D341Med (cell line): ENCODE measurements around the gene HOXA11.

Source experiments
- DNase-seq: peaks from one replicate; pipeline ENCODE4 v3.0.0; 2012; ENCODE audit warnings: low spot score

The HOXA11 gene

DNA sequence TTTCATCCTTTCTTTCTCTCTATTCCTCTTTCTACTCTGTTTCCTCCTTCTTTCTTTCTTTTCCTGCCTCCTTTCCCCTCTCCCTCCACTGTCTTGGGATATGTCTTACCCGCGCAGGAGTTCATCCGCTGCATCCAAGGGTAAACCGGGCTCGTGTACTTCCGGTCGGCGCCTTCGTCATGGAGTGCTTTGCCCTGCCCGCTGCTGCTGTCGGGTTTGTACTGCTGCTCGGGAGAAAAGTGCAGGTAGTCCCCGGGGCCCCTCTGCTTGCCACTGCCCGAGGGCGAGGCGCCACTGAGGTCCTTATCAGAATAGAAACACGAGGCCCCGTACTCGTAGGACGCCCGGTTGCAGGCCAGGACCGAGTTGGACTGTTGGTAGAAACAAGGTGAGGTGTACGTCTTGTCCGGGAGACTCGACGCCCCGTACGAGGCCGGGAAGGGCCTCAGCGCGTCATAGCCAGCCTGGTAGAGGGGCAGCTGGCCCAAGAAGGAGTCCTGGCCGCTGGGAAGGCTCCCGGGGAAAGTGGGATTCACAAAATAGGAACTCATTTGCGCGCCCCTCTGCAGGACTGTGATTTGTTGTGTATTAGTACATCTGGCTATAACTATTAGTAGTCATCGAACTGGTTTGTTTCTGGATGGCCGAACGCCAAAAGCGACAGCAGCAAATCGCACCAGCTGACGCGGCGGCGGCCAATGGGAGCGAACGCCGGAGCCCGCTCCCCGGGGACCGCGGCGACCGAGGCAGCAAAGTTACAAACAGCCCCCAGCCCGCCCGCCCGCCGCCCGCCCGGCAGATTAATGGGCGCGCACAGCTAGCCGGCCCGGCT is 37.6 kb downstream of the HOXA11 start, which contains the start of gene HOXA6:
TSS of gene HOXA6 (minus strand) at position 576 of the 832 bp plus-strand sequence. CDS start at position 551, 25 bp downstream.
- peak; percentile 37 for DNase-seq

- no peak for DNase-seq
These were observed 38.4 kb downstream of the HOXA11 start for GRCh38 chr7:27146491-27147198.

DNA sequence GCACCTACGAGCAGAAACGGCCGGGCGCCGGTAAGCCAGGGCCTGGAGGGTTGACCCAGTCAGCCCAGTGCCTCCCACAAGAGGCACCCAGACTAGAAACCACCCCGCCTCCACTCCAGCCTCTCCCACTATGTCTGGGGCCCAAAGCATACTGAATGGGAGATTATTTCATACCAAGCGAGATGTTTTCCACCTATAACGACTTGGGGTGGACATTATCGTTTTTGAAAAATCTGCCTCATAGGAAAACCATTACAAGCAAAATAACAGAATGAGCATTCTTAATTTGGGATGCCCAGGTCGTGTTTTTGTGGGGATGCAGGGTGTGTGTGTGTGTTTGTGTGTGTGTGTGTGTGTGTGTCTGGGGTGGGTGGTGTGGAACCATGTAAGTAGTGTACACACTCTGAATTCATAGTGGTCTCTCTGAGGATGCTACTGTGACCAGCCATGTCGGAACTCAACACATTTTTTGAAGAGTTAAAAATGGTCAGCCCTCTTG is 39.1 kb downstream of the HOXA11 start:
- no peak for DNase-seq

DNA sequence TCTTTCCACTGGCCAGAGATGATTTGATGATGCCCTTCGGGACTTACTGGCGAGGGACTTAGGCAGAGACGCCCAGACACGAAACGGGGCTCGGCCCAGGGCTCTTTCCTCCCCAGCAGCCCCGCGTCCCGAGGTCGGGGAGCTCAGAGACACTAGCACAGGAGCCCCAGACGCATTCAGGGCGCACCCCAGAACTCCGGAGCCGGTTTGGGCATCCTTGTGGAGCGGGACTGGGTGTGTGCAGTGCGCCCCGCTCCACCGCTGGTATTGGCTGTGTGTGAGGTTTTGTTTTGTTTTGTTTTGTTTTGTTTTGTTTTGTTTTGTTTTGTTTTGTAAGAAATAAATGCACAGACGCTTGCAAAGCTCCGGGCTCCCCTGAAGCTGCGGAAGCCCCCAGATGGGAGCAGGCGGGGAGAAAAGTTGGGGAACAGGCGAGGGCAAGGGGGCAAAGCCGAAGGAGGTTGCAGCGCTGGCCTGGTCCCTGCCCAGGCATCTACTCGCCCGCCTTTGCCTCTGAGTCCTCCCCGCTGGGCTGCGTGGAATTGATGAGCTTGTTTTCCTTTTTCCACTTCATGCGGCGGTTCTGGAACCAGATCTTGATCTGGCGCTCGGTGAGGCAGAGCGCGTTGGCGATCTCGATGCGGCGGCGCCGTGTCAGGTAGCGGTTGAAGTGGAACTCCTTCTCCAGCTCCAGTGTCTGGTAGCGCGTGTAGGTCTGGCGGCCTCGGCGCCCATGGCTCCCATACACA is 39.7 kb downstream of the HOXA11 start:
- DNase-seq, result no peak

- DNase-seq, result no peak
These were observed 40.3 kb downstream of the HOXA11 start for GRCh38 chr7:27144781-27145164.

GRCh38 chr7:27143950-27144780 is 40.9 kb downstream of the HOXA11 start:
- no peak for DNase-seq

DNA sequence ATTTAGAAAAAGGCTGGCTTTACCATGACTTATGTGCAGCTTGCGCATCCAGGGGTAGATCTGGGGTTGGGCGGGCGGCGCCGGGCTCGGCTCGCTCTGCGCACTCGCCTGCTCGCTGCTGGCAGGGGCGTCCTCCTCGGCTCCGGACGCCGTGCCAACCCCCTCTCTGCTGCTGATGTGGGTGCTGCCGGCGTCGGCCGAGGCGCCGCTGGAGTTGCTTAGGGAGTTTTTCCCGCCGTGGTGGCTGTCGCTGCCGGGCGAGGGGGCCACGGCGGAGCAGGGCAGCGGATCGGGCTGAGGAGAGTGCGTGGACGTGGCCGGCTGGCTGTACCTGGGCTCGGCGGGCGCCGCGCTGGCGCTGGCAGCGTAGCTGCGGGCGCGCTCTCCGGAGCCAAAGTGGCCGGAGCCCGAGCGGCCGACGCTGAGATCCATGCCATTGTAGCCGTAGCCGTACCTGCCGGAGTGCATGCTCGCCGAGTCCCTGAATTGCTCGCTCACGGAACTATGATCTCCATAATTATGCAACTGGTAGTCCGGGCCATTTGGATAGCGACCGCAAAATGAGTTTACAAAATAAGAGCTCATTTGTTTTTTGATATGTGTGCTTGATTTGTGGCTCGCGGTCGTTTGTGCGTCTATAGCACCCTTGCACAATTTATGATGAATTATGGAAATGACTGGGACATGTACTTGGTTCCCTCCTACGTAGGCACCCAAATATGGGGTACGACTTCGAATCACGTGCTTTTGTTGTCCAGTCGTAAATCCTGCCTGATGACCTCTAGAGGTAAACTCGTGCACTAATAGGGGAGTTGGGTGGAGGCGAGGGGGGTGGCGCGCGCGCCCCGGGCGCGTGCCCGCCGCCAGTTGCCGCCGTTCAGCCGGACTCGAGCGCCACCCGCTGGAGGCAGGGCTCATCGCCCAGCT is 41.7 kb downstream of the HOXA11 start, which contains the start of gene HOXA5:
TSS of gene HOXA5 (minus strand) at position 659 of the 927 bp plus-strand sequence. CDS start at position 585, 74 bp downstream.
- DNase-seq, result peak; percentile 85

DNA sequence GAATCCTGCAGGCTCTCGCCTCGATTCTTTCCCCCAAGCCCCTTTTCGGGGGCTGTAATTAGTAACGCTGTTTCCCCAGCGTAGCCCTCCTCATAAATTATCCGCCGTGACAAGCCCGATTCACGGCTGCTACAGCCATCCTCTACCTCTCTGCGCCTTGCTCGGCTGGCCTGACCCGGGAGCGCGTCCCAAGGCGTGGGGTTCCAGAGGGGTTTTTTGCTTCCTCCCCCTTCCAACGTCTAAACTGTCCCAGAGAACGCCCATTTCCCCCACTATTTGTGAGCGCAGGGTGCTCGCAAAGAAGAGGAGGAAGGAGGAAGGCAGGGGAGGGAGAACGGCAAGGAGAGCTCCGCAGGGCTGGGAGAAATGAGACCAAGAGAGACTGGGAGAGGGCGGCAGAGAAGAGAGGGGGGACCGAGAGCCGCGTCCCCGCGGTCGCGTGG is 42.4 kb downstream of the HOXA11 start:
- DNase-seq, result no peak

- DNase-seq, result no peak
These were observed 43.0 kb downstream of the HOXA11 start for GRCh38 chr7:27141923-27142579.

- DNase-seq, result no peak
These were observed 43.7 kb downstream of the HOXA11 start for GRCh38 chr7:27141137-27141922.

DNA sequence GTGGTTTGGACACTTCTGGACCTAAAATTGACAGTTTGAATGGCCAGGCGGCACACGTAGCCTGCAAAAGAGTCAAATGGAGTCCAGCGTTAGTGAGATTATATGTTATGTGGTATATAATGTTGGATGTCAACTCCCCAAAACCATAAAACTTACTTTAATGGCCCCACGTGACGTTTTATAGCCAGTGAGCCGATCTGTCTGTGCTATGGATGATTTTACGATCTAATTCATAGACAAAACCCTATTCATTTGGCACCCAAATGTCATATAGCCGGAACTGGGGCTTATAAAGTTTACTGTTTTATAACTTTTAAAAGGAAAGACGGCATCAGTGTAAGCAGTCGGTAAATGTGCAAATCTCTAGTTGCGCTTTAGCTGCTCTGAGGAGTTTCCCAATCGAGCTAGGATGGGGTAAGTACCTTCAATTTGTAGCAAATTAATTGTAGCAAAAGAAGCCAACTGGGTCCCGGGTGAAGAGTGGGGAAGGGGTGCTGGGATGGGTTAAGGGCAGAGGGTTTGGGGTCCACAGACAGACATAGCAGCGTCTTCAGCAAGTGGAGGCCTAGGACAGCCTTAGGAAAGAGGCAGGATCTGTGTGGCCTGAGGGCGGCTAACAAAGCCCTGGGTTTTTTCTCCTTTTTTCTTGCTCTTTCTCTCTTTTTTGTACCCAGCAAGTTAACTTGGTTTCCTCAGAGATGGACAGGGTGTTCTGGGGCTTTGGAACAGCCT is 44.7 kb downstream of the HOXA11 start:
- no peak for DNase-seq

- no peak for DNase-seq
These were observed 45.5 kb downstream of the HOXA11 start for GRCh38 chr7:27139334-27140125.

GRCh38 chr7:27138985-27139333 is 46.1 kb downstream of the HOXA11 start:
- no peak for DNase-seq

- no peak for DNase-seq
These were observed 46.6 kb downstream of the HOXA11 start for GRCh38 chr7:27138472-27138871.

DNA sequence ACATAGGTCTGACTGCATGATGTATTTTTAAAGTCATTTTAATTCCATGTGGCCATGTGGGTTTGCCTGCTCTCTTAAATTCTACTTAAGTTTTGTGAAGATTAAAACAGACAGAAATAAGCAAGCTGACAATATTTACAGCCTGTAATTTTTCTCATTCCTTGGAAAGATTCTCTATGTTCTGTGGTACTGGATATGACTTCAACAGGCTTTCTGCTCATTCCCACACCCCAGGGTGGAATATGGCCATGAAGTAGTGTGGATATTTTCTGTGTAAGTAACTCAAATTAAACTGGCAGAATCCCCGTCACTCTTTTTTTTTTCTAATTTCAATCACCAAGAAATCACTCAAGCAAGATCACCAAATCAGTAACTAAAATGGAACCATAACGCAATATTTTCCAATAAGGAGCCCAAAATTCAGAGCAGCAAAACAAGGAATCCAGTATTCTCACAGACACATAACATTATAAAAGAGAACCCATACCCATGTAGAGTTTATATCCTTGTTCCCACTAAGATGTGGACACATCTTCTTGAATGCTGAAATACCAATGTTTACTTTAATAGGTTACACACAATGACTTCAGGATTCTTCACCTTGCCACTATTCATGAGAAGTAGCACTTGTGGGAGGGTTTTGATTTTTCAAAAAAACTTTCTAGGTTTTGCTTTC is 47.3 kb downstream of the HOXA11 start:
- no peak for DNase-seq

- DNase-seq, result no peak
These were observed 50.6 kb downstream of the HOXA11 start for GRCh38 chr7:27134392-27134791.
